PC-3 (cell line): ENCODE data around the gene PGF.

Experiments used
- CTCF ChIP-seq: fragments of 300-600 bp; sonication (generic); conservative IDR thresholded peaks from 2 replicates; pipeline ENCODE4 v1.5.1; 2017; ENCODE audit warnings: antibody characterized with exemption, low read depth, mild to moderate bottlenecking, low read length
- EZH2 ChIP-seq: fragments of 300-600 bp; sonication (generic); IDR thresholded peaks from one replicate; pipeline ENCODE4 v1.6.1; 2017; ENCODE audit warnings: antibody characterized with exemption, mild to moderate bottlenecking, low read length; ENCODE audit not compliant: unreplicated experiment

- TF ChIP-seq CTCF (no peak), EZH2 (no peak)
These were observed 45.9 kb downstream of the PGF start for GRCh38 chr14:74909501-74909900.
